Stimulated activated CD8-positive, alpha-beta memory T cell treated with anti-CD3 and anti-CD28 coated beads, Interleukin-4, amount 100 ng/mL, for 48 hours (primary cell): ENCODE results near the gene MRPS11.
"Not testable (repeated sequence)": the region's sequence is repeated elsewhere in the genome, so short reads cannot be mapped to it uniquely, and the experiment has no call there.

Experiments used
- DNase-seq: peaks from one replicate; pipeline ENCODE4 v3.0.0-alpha.2; 2020

The MRPS11 gene

GRCh38 chr15:88456733-88457132 is 10.8 kb upstream of the MRPS11 start:
- no peak for DNase-seq

GRCh38 chr15:88463870-88464532 is 3.5 kb upstream of the MRPS11 start:
- no peak for DNase-seq

GRCh38 chr15:88465633-88466224 is 1.8 kb upstream of the MRPS11 start:
- peak; percentile 49 for DNase-seq

- DNase-seq: no peak
Observed at GRCh38 chr15:88467935-88468528, 524 bp downstream of the MRPS11 start.

GRCh38 chr15:88468721-88469120 is 1.2 kb downstream of the MRPS11 start:
- DNase-seq: not testable (repeated sequence)

- DNase-seq: no peak
Observed at GRCh38 chr15:88469321-88469720, 1.8 kb downstream of the MRPS11 start.

GRCh38 chr15:88470625-88471372 is 3.3 kb downstream of the MRPS11 start:
- no peak for DNase-seq

- DNase-seq: no peak
Observed at GRCh38 chr15:88472225-88472624, 4.7 kb downstream of the MRPS11 start.

GRCh38 chr15:88473661-88474293 is 6.3 kb downstream of the MRPS11 start:
- DNase-seq: not testable (repeated sequence)

- DNase-seq: no peak
Observed at GRCh38 chr15:88476635-88477060, 9.1 kb downstream of the MRPS11 start.

GRCh38 chr15:88477126-88477525 is 9.6 kb downstream of the MRPS11 start:
- DNase-seq: no peak

- DNase-seq: no peak
Observed at GRCh38 chr15:88477904-88478303, 10.4 kb downstream of the MRPS11 start.

GRCh38 chr15:88479169-88479568 is 11.7 kb downstream of the MRPS11 start:
- DNase-seq: no peak

- DNase-seq: no peak
Observed at GRCh38 chr15:88480981-88481380, 13.5 kb downstream of the MRPS11 start.

GRCh38 chr15:88482263-88482662 is 14.8 kb downstream of the MRPS11 start:
- DNase-seq: no peak

- no peak for DNase-seq
Observed at GRCh38 chr15:88484682-88485331, 17.3 kb downstream of the MRPS11 start.

GRCh38 chr15:88487178-88487795 is 19.8 kb downstream of the MRPS11 start:
- DNase-seq: no peak

- no peak for DNase-seq
Observed at GRCh38 chr15:88487796-88488523, 20.5 kb downstream of the MRPS11 start.

GRCh38 chr15:88489321-88489720 is 21.8 kb downstream of the MRPS11 start:
- DNase-seq: no peak

GRCh38 chr15:88490036-88490435 is 22.5 kb downstream of the MRPS11 start:
- DNase-seq: no peak

GRCh38 chr15:88491158-88491557 is 23.6 kb downstream of the MRPS11 start:
- no peak for DNase-seq
